Loucy (cell line): ENCODE data around the gene ELOVL1.

ENCODE experiments used
- EZH2phosphoT487 ChIP-seq: fragments of 200-600 bp; IDR thresholded peaks from 2 replicates; pipeline ENCODE4 v1.6.1; 2018; ENCODE audit warnings: antibody characterized with exemption, mild to moderate bottlenecking, moderate library complexity, borderline replicate concordance
- TF ChIP-seq, protein P1 (sequence below): fragments of 200-600 bp; sonication (generic); conservative IDR thresholded peaks from 2 replicates; pipeline ENCODE4 v1.5.1; 2014; ENCODE audit warnings: mild to moderate bottlenecking, antibody characterized with exemption, low read length

DNA sequence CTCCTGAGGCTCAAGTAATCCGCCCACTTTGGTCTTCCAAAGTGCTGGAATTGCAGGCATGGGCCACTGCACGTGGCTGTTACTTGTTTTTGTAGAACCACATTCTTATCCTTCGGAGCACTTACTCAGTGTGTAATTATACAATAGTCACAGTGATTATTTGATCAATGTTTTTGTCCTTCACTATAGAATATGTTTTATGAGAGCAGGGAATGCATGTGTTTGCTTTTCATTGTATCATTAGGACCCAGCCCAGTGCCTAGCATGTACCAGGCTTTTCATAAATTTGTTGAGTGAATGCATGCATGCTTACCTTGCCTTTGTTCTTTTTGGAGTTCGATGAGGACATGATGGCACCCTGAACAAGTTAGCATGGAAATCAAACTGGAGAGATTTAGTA is 27.7 kb upstream of the ELOVL1 start:
- TF ChIP-seq, protein P1, sequence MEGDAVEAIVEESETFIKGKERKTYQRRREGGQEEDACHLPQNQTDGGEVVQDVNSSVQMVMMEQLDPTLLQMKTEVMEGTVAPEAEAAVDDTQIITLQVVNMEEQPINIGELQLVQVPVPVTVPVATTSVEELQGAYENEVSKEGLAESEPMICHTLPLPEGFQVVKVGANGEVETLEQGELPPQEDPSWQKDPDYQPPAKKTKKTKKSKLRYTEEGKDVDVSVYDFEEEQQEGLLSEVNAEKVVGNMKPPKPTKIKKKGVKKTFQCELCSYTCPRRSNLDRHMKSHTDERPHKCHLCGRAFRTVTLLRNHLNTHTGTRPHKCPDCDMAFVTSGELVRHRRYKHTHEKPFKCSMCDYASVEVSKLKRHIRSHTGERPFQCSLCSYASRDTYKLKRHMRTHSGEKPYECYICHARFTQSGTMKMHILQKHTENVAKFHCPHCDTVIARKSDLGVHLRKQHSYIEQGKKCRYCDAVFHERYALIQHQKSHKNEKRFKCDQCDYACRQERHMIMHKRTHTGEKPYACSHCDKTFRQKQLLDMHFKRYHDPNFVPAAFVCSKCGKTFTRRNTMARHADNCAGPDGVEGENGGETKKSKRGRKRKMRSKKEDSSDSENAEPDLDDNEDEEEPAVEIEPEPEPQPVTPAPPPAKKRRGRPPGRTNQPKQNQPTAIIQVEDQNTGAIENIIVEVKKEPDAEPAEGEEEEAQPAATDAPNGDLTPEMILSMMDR: no peak
- no peak for TF ChIP-seq EZH2phosphoT487
